ENCODE measurements around the gene NFKBIZ. TPM values are rescaled to one million over a fixed set of nuclear protein-coding genes. Genes with fewer than 3 reads are reported as not detected.

Gene NFKBIZ
- total and polyA plus RNA-seq, 2 donors (not counting 1 experiment from before 2014, with no cell fraction given) = 14.7 to 38.8 TPM

- no peak overlapping the region for H3K4me3 ChIP-seq (replicated peaks in 1 of 4; ENCODE audit: control extremely low read depth in 1 of 4, insufficient read depth in 1 of 4, low read depth in 3 of 4, low read length in 4 of 4)
- H3K4me2 ChIP-seq (ENCODE audit: extremely low read depth, insufficient read depth, low read length) = no peak overlapping the region
- H4K20me1 ChIP-seq (ENCODE audit: control insufficient read depth, extremely low read depth, insufficient read depth, low read length) = no peaks in the 10 kb centered on the region
- H3K79me2 ChIP-seq (ENCODE audit: control insufficient read depth, insufficient read depth, low read length) = no peaks in the 10 kb centered on the region
- no peaks in the 10 kb centered on the region for H3K4me1 ChIP-seq (ENCODE audit: control insufficient read depth, extremely low read depth, insufficient read depth, low read length)
- H3K27me3 ChIP-seq (ENCODE audit: control insufficient read depth, insufficient read depth, low read length) = no peaks in the 10 kb centered on the region
- no peak overlapping the region for H3K27ac ChIP-seq (ENCODE audit: insufficient read depth, low read length)
- no peaks in the 10 kb centered on the region for H3K9me3 ChIP-seq (ENCODE audit: control insufficient read depth, insufficient read depth, low read depth, low read length)
- peak; percentile 81 to 90 for DNase-seq (ENCODE audit: low read depth in 2 of 2)
- TF ChIP-seq CTCF (conservative IDR thresholded peaks at IDR 0.05 in 1 of 2, IDR thresholded peaks at IDR 0.05 in 1 of 2; ENCODE audit: low read depth in 1 of 2, low read length in 2 of 2) (no peak), EZH2 (IDR thresholded peaks at IDR 0.05; ENCODE audit: low read length, missing control alignments) (no peak)
- no peak overlapping the region for H2AFZ ChIP-seq (ENCODE audit: low read length)
- H3K9ac ChIP-seq (ENCODE audit: insufficient read depth, low read length) = no peak overlapping the region
- H3K36me3 ChIP-seq (ENCODE audit: control insufficient read depth, insufficient read depth, low read length) = no peaks in the 10 kb centered on the region
Measured at GRCh38 chr3:101836652-101837598, 12.4 kb upstream of the NFKBIZ start.

GRCh38 chr3:101838691-101839090 lies 10.6 kb upstream of the NFKBIZ start:
- H3K27me3 ChIP-seq (ENCODE audit: control insufficient read depth, insufficient read depth, low read length) = no peaks in the 10 kb centered on the region
- no peak overlapping the region for H3K4me3 ChIP-seq (replicated peaks in 1 of 4; ENCODE audit: control extremely low read depth in 1 of 4, insufficient read depth in 1 of 4, low read depth in 3 of 4, low read length in 4 of 4)
- TF ChIP-seq EZH2 (IDR thresholded peaks at IDR 0.05; ENCODE audit: low read length, missing control alignments) (no peak), CTCF (conservative IDR thresholded peaks at IDR 0.05 in 1 of 2, IDR thresholded peaks at IDR 0.05 in 1 of 2; ENCODE audit: low read depth in 1 of 2, low read length in 2 of 2) (no peak)
- no peaks in the 10 kb centered on the region for H3K79me2 ChIP-seq (ENCODE audit: control insufficient read depth, insufficient read depth, low read length)
- H3K36me3 ChIP-seq (ENCODE audit: control insufficient read depth, insufficient read depth, low read length) = no peaks in the 10 kb centered on the region
- H3K4me1 ChIP-seq (ENCODE audit: control insufficient read depth, extremely low read depth, insufficient read depth, low read length) = no peaks in the 10 kb centered on the region
- no peaks in the 10 kb centered on the region for H4K20me1 ChIP-seq (ENCODE audit: control insufficient read depth, extremely low read depth, insufficient read depth, low read length)
- H3K9ac ChIP-seq (ENCODE audit: insufficient read depth, low read length) = no peak overlapping the region
- no peak overlapping the region for H2AFZ ChIP-seq (ENCODE audit: low read length)
- no peaks in the 10 kb centered on the region for H3K9me3 ChIP-seq (ENCODE audit: control insufficient read depth, insufficient read depth, low read depth, low read length)
- no peak overlapping the region for H3K27ac ChIP-seq (ENCODE audit: insufficient read depth, low read length)
- no peak overlapping the region for H3K4me2 ChIP-seq (ENCODE audit: extremely low read depth, insufficient read depth, low read length)
- DNase-seq (ENCODE audit: low read depth in 2 of 2) = no peak

DNA sequence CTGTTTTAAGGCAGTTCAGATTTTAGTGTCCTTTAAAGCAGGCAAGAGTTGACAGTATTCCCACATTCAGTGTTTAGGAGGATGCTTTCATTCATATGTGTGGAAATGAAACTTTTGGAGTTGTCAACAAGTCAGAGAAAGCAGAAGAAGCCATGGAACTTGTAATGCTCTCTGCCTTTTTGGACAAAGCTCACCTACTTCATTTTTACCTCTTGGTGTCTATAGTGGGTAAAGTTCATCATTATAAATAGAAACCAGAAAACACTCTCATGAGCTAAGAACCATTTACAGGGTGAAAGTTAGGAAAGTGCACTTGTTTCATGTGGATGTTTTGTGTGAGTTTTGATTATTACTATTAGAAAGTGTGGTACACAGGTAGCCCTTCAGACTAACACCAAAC lies 9.2 kb upstream of the NFKBIZ start:
- Histone ChIP-seq H3K36me3 (ENCODE audit: control insufficient read depth, insufficient read depth, low read length) (no peaks in the 10 kb centered on the region), H3K27me3 (ENCODE audit: control insufficient read depth, insufficient read depth, low read length) (no peaks in the 10 kb centered on the region), H3K4me1 (ENCODE audit: control insufficient read depth, extremely low read depth, insufficient read depth, low read length) (no peaks in the 10 kb centered on the region), H3K4me3 (replicated peaks in 1 of 4; ENCODE audit: control extremely low read depth in 1 of 4, insufficient read depth in 1 of 4, low read depth in 3 of 4, low read length in 4 of 4) (no peak overlapping the region), H2AFZ (ENCODE audit: low read length) (no peak overlapping the region), H3K79me2 (ENCODE audit: control insufficient read depth, insufficient read depth, low read length) (no peaks in the 10 kb centered on the region), H4K20me1 (ENCODE audit: control insufficient read depth, extremely low read depth, insufficient read depth, low read length) (no peaks in the 10 kb centered on the region), H3K9ac (ENCODE audit: insufficient read depth, low read length) (no peak overlapping the region), H3K4me2 (ENCODE audit: extremely low read depth, insufficient read depth, low read length) (no peak overlapping the region), H3K9me3 (ENCODE audit: control insufficient read depth, insufficient read depth, low read depth, low read length) (no peaks in the 10 kb centered on the region), H3K27ac (ENCODE audit: insufficient read depth, low read length) (no peak overlapping the region)
- DNase-seq (ENCODE audit: low read depth in 2 of 2) = no peak
- no peak for TF ChIP-seq EZH2 (IDR thresholded peaks at IDR 0.05; ENCODE audit: low read length, missing control alignments)
- TF ChIP-seq CTCF (conservative IDR thresholded peaks at IDR 0.05 in 1 of 2, IDR thresholded peaks at IDR 0.05 in 1 of 2; ENCODE audit: low read depth in 1 of 2, low read length in 2 of 2) = no peak
